Upper lobe of right lung (tissue), 1 donor: ENCODE data around the gene PLEKHO2. TPM values are rescaled to one million over a fixed set of nuclear protein-coding genes. Genes with fewer than 3 reads are reported as not detected.
"Not testable (repeated sequence)": the region's sequence is repeated elsewhere in the genome, so short reads cannot be mapped to it uniquely, and the experiment has no call there.

Source experiments
- ATAC-seq: fragments of 200-7000 bp; cut with Tn5 transposase; one replicate; pipeline ENCODE4 v1.9.1; 2020; ENCODE audit warnings: mild to moderate bottlenecking, moderate library complexity
- DNase-seq: peaks from one replicate; pipeline ENCODE4 v3.0.0-alpha.2; 2020
- H3K27ac ChIP-seq: fragments of 200-600 bp; one replicate; pipeline ENCODE4 v1.8.0; 2022
- H3K27me3 ChIP-seq: fragments of 200-600 bp; one replicate; pipeline ENCODE4 v1.8.0; 2022; ENCODE audit warnings: mild to moderate bottlenecking
- H3K36me3 ChIP-seq: fragments of 200-600 bp; one replicate; pipeline ENCODE4 v1.8.0; 2022
- H3K4me1 ChIP-seq: fragments of 200-600 bp; one replicate; pipeline ENCODE4 v1.8.0; 2022
- H3K4me3 ChIP-seq: fragments of 200-600 bp; one replicate; pipeline ENCODE4 v1.8.0; 2022; ENCODE audit warnings: mild to moderate bottlenecking
- H3K9me3 ChIP-seq: fragments of 200-600 bp; one replicate; pipeline ENCODE4 v1.8.0; 2022
- CTCF ChIP-seq: fragments of 200-600 bp; IDR thresholded peaks from one replicate; pipeline ENCODE4 v1.8.0; 2022; ENCODE audit warnings: antibody characterized with exemption
- intact Hi-C: fragments of 100-400 bp; cut with DNase I; formaldehyde crosslinking; loops from one replicate; pipeline ENCODE4 v1.11.0; 2022
- long read RNA-seq: library from polyadenylated mRNA; unstranded; transcript quantifications from one replicate; pipeline ENCODE4 v2.0.0, GENCODE V29; 2021
- total RNA-seq: library from RNA; stranded (reverse); fragmentation: NEBNext Ultra II Directional; extraction: Animal tissue kit (Norgen Biotek cat#: 25700); gene quantifications from one replicate; pipeline ENCODE4 v1.2.1, GENCODE V29; 2021
- donor health status: DM: no; HTN: yes; CAD: no; lungs with severe emphysema.

PLEKHO2 gene, protein sequence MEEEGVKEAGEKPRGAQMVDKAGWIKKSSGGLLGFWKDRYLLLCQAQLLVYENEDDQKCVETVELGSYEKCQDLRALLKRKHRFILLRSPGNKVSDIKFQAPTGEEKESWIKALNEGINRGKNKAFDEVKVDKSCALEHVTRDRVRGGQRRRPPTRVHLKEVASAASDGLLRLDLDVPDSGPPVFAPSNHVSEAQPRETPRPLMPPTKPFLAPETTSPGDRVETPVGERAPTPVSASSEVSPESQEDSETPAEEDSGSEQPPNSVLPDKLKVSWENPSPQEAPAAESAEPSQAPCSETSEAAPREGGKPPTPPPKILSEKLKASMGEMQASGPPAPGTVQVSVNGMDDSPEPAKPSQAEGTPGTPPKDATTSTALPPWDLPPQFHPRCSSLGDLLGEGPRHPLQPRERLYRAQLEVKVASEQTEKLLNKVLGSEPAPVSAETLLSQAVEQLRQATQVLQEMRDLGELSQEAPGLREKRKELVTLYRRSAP
- 62.8 TPM for total RNA-seq
- long read RNA-seq, transcript PLEKHO2-201 (6 exons, 3,720 nt), result major isoform, 68 of 116 reads
- long read RNA-seq, partial matches to known transcripts, result 47 of 116 reads
- long read RNA-seq, other reads (novel, unspliced or antisense), result 1 of 116 reads

- ATAC-seq, result peak; percentile 89
- H3K27me3 ChIP-seq, result no peaks in the 10 kb centered on the region
- DNase-seq, result peak; percentile 99
- peak within 1 kb of the TSS; percentile 87 for H3K4me3 ChIP-seq
- H3K36me3 ChIP-seq, result no peaks in the 10 kb centered on the region
- peak; percentile 44 for TF ChIP-seq CTCF
- no peaks in the 10 kb centered on the region for H3K9me3 ChIP-seq
- peak within 1 kb of the TSS; percentile 95 for H3K27ac ChIP-seq
- intact Hi-C loops, result no loop called here
- H3K4me1 ChIP-seq, result peaks cover 28% of the 10 kb centered on the region
These were observed at the start of gene PLEKHO2 for GRCh38 chr15:64841344-64842095. PLEKHO2 (plus strand) TSS chr15:64841915; CDS start chr15:64842017, 102 bp downstream.

DNA sequence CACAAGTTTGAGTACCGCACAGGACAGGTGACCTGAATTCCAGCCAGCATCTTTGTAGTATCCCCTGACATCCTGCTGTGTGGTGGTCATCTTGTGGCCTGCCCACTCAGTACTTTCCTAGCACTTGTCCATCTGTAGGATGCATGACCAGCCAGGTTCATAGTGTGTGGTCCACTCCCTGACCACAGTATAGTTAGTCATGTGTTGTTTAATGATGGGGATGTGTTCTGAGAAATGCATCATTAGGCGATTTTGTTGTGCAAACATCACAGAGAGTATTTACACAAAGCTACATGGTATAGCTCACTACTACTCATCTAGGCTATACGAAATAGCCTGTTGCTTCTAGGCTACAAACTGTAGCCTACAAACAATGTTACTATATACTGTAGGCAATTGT lies 49.4 kb upstream of the PLEKHO2 start:
- intact Hi-C loops, result no loop called here
- H3K27ac ChIP-seq, result no peak overlapping the region
- TF ChIP-seq CTCF, result no peak

GRCh38 chr15:64795299-64795698 lies 46.4 kb upstream of the PLEKHO2 start:
- H3K4me3 ChIP-seq, H3K4me1 ChIP-seq, DNase-seq, H3K27me3 ChIP-seq, intact Hi-C loops, H3K9me3 ChIP-seq, H3K36me3 ChIP-seq, ATAC-seq, H3K27ac ChIP-seq: not testable (repeated sequence)

More for the DNA sequence above, 49.4 kb upstream of the PLEKHO2 start:
- Histone ChIP-seq H3K4me1 (no peaks in the 10 kb centered on the region), H3K27me3 (no peaks in the 10 kb centered on the region), H3K4me3 (no peak overlapping the region), H3K36me3 (no peaks in the 10 kb centered on the region), H3K9me3 (no peaks in the 10 kb centered on the region)
- ATAC-seq (no peak), DNase-seq (no peak)

- H3K27ac ChIP-seq, DNase-seq, intact Hi-C loops, H3K27me3 ChIP-seq, H3K9me3 ChIP-seq, H3K36me3 ChIP-seq, ATAC-seq, H3K4me3 ChIP-seq, H3K4me1 ChIP-seq: not testable (repeated sequence)
These were observed 45.8 kb upstream of the PLEKHO2 start for GRCh38 chr15:64795921-64796320.

DNA sequence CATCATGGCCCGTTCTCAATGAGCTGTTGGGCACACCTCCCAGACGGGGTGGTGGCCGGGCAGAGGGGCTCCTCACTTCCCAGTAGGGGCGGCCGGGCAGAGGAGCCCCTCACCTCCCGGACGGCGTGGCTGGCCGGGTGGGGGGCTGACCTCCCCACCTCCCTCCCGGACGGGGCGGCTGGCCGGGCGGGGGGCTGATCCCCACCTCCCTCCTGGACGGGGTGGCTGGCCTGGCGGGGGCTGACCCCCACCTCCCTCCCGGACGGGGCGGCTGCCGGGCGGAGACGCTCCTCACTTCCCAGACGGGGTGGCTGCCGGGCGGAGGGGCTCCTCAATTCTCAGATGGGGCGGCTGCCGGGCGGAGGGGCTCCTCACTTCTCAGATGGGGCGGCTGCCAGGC lies 42.8 kb upstream of the PLEKHO2 start:
- H3K36me3 ChIP-seq, intact Hi-C loops, H3K4me1 ChIP-seq, H3K4me3 ChIP-seq, H3K27me3 ChIP-seq, DNase-seq, H3K27ac ChIP-seq, ATAC-seq, H3K9me3 ChIP-seq: not testable (repeated sequence)

GRCh38 chr15:64800476-64800875 lies 41.2 kb upstream of the PLEKHO2 start:
- no peak for TF ChIP-seq CTCF
- intact Hi-C loops, result no loop called here
- no peaks in the 10 kb centered on the region for H3K36me3 ChIP-seq
- H3K9me3 ChIP-seq, result no peaks in the 10 kb centered on the region
- no peak overlapping the region for H3K27ac ChIP-seq
- no peaks in the 10 kb centered on the region for H3K27me3 ChIP-seq
- DNase-seq, result no peak
- no peak for ATAC-seq
- no peak overlapping the region for H3K4me3 ChIP-seq
- no peaks in the 10 kb centered on the region for H3K4me1 ChIP-seq

- Histone ChIP-seq H3K27ac (no peak overlapping the region), H3K4me1 (no peaks in the 10 kb centered on the region), H3K27me3 (no peaks in the 10 kb centered on the region), H3K4me3 (no peak overlapping the region), H3K9me3 (no peaks in the 10 kb centered on the region), H3K36me3 (no peaks in the 10 kb centered on the region)
- DNase-seq (no peak), ATAC-seq (no peak)
- intact Hi-C loops, result no loop called here
- no peak for TF ChIP-seq CTCF
These were observed 38.2 kb upstream of the PLEKHO2 start for GRCh38 chr15:64803526-64803925.
